ENCODE measurements around the gene NEK10.

NEK10 gene

DNA sequence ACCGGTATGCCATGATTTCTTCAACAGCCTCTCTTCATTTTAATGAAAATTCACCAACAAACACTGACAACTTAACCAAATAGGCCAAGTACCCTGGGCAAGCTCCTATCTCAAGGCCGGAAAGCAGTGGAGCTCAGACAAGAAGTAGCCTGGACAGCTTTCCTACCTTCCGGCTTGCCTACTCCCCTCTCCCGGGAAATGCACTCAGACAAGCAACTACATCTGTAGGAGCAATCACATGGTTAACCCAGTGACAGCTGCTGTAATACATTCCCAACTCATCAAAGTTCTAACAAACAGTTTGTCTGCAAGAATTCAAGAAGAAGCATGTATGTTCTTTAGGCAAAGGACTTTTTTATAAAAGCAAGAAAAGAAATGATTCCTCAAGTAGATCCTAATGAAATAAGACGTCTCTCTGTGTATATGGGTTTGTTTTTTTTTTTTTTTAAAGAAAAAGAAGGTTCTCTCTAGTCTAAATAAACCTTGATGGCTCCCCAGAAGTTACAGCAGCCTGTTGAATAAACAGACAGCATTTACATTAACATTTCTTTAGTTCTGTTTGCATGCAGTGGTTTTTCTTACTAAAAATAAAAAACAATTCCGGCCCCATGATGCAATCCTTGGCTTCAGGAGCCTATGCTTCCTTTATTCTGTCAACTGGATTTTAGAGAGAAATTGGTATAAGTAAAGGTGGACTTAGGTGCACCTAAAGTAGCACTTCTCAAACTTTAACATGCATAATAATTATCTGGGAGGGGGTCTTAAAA, 278.7 kb downstream of the NEK10 start:
- DNase-seq = no peak

- no peak for DNase-seq
Observed at GRCh38 chr3:27089645-27090044, 279.5 kb downstream of the NEK10 start.

GRCh38 chr3:27089068-27089467, 280.1 kb downstream of the NEK10 start:
- no peak for DNase-seq

- no peak for DNase-seq
Observed at GRCh38 chr3:27085829-27086730, 283.1 kb downstream of the NEK10 start.

GRCh38 chr3:27081992-27082607, 287.1 kb downstream of the NEK10 start:
- DNase-seq = no peak

DNA sequence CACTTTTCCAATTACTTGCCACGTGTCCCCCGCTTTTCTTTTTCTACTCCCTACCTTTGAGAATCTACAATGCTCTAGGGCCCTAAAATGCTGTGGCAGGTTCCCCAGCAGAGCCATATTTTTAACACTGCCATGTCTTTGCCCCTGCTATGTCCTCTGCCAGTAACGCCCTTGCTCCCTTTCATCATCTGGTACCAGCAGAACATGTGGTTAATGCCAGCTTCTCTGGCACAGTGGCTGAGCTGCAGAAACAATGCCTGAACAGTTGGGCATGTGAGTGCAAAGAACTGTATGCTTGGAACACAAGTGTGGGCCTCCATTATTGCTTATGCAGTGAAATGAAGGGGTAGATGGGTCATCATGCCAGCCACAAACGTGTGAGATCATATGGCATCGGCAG, 287.6 kb downstream of the NEK10 start:
- DNase-seq = no peak

DNA sequence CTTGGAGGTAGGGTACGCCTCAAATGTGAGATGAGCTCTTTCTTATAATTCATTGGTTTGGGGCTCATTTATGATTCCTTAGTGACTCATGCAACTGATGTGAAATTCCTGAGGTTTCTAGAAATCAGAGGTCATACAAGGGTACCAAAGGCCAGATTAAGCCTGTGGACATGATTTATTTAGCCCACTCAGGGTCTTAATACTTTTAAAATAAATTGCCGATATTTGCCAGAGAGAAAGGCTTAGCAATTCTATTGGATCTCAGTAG, 289.0 kb downstream of the NEK10 start:
- DNase-seq = no peak

GRCh38 chr3:27079427-27080257, 289.5 kb downstream of the NEK10 start:
- DNase-seq = no peak

- DNase-seq = no peak
Observed at GRCh38 chr3:27078246-27078913, 290.8 kb downstream of the NEK10 start.

GRCh38 chr3:27076815-27077630, 292.2 kb downstream of the NEK10 start:
- no peak for DNase-seq

DNA sequence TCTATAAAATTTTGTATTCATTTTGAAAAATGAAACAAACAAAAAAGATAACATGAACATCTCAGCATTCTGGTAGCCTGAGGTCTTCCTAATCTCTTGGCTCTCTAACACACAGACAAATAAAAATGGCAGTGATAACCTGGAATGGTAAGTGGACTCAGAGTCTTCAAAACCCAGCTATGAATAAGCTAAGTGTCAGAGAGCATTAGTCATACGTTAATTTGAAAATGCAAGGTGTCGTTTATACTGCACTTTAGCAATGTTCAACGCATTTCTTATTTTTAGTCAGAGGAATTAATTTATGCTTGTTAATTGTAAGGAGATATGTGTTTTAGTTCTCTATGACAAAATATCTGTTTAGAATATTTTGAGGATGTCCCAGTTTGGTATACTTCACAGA, 294.3 kb downstream of the NEK10 start:
- DNase-seq = no peak

- DNase-seq = no peak
Observed at GRCh38 chr3:27073912-27074311, 295.3 kb downstream of the NEK10 start.

DNA sequence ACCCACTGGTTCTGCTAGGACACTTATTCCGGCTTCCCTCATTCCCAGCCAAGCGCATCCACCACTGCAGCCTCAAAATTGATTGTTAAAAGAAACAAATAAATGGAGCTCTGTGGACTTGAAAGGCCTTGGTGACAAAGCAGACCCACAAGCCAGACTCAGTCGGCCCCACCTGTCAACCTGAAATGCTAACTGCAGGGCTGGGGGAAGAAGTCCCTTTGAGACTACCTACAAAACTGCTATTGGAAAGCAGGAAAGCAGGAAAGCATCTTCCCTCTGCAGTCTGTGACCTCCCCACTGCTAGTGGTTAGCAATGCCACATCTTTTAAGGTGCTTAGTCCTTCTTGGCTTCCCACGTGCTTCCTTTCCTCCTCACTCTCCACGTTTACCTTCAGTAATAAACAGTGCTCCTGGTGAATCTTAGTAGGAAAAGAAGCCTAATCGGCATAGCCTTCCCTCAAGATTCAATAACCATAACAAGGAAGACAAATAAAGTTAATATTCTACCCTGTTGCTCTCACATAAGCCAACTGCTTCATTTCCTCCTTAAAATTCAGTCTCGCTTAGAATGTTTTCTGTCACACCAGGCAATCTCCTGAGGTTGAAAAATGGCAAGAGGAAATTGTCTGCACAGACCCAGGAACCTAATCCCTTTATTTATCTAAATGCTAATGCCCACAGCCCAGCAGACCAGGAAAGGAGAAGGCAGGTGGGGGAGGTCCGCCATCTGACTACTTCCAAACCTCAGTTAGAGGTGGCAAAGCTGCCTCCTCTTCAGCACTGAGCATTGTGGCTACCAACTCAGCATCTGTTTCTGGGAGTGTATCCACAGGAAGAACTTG, 296.2 kb downstream of the NEK10 start:
- no peak for DNase-seq

DNA sequence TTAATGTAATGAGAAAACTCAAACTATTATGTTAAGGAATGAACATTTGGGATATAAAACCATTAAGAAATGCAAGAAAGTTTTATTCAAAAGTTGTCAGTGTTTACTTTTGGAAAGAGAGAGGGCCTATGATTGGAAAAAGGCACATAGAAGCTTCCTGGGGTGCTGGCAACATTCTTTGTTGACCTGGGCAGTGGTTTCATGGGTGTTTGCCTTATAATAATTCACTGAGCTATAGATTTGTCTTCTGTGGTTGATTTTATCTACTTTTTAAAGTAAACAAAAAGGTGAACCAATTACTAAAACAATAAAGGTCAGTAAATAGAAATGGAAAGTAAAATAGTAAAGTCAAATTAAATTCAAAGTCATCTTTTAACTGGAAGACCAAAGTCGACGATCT, 308.8 kb downstream of the NEK10 start:
- no peak for DNase-seq
